AG09319 (cell line): Measurements from ENCODE around the gene PATE1.

Experiments used
- DNase-seq: peaks from one replicate; pipeline ENCODE4 v3.0.0-alpha.2; 2010; ENCODE audit warnings: low read depth; ENCODE audit errors: extremely low read depth
- TF ChIP-seq, protein P1 (sequence below): IDR thresholded peaks from 2 replicates; pipeline ENCODE4 v1.5.1; 2011; ENCODE audit warnings: low read depth, mild to moderate bottlenecking, inconsistent platforms, low read length, moderate library complexity

The PATE1 gene

DNA sequence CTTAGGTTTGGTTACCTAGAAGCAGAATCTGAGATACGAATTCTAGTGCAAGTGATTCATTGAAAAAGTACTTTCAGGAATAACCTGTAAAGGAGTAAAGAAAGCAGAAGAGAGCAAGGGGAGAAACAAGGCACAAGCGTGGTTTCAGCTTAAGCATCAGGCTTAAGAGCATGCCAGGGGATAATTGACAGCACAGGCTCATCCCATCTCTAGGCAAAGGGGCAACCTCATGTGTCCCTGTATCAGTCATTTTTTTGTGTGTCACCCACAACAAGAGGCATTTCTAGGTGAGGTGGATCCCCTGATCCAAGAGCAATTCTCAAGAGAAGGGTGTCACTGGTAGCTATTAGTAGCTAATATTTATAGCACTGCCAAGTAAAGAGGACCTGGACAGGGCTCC, 24.5 kb downstream of the PATE1 start:
- no peak for DNase-seq
- TF ChIP-seq, protein P1, sequence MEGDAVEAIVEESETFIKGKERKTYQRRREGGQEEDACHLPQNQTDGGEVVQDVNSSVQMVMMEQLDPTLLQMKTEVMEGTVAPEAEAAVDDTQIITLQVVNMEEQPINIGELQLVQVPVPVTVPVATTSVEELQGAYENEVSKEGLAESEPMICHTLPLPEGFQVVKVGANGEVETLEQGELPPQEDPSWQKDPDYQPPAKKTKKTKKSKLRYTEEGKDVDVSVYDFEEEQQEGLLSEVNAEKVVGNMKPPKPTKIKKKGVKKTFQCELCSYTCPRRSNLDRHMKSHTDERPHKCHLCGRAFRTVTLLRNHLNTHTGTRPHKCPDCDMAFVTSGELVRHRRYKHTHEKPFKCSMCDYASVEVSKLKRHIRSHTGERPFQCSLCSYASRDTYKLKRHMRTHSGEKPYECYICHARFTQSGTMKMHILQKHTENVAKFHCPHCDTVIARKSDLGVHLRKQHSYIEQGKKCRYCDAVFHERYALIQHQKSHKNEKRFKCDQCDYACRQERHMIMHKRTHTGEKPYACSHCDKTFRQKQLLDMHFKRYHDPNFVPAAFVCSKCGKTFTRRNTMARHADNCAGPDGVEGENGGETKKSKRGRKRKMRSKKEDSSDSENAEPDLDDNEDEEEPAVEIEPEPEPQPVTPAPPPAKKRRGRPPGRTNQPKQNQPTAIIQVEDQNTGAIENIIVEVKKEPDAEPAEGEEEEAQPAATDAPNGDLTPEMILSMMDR, result no peak

DNA sequence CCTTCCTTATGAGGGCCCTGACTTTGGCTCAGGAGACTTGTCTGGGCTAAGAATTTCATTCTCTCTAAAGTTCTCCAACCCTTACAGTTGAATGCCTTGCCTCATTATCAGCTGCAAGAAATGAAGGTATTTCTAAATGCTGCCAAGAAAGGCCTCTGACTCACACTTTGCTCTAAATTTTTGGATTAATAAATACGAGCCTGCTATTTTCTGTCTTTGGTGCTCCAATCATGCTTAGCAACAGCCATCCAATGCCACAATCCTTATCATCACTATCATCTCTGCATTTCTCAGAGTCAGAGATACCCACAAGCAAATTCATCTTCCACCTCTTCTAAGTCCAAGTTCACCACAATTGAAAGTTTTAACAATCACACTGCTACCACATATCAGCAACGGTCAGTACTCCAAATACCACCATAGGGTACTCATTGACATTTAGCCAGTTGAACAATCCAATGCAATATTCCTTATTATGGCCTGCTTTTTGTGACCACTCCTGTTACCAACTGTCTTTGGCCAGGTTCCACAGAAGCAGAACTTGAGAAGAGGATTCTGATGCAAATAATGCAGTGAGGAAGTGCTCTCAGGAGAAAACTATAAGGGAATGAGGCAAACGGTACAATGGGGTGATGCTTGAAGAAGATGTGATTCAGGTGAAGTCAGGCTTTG, 26.9 kb downstream of the PATE1 start:
- no peak for DNase-seq
- TF ChIP-seq, protein P1, result no peak

DNA sequence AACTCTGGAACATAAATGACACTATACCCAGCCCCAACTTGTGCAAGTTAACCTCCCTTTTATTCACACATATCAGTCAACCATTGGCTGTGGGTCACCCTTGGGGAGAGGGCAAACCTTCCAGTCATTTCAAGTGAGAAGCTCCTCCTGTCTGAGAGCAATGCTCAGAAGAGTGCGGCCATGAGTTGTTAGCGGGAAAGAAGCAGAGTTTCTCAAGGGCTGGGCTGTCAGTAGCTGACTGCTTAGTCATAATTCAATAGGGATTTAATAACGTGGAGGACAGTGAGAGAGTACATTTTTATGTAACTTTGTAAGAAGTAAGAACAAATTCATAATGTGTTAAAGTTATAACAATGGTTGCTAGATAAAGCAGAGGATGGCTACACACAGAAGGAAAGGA, 27.4 kb downstream of the PATE1 start:
- TF ChIP-seq, protein P1, result no peak
- no peak for DNase-seq

DNA sequence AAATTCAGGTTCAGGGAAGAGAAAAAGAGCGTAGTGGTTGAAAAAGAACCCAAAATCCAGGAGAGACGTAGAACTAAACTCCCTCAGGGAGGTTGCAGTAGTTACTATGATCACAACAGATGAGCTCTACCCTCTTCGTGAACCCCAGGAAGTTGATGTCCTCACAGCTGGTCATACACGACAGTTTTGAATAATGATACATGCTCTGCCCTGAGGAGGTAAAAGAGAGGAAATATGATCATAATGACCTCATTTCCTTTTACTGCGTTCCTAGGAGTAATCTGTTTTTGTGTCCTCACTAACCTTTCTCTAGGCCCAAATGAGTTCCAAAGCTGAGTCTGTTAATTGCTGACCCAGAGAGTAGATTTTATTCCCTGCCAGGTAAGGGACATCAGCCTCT, 31.2 kb downstream of the PATE1 start:
- TF ChIP-seq, protein P1, result no peak
- no peak for DNase-seq

DNA sequence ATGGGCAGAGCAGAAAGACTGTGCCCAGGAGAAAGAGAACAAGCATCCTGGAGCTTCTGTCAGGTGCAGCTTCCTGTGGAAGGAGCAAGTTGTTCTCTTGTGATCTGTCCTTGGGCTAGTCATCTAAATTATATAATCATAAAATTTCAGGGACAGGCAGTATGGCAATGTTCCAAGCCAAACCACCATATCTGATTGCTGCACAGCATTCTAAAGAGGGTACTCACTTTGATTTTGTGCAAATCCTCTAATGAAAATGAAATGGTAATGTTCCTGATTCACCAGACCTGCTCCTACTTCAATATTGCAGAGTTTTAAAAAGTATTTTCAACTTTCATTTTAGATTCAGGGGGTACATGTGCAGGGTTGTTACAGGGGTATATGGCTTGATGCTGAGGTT, 32.6 kb downstream of the PATE1 start, which contains the start of gene PATE2:
Gene PATE2 (minus strand): TSS at position 101 of the 400 bp plus-strand sequence. CDS start 55 bp downstream, at position 46.
- no peak for DNase-seq
- TF ChIP-seq, protein P1, result no peak

DNA sequence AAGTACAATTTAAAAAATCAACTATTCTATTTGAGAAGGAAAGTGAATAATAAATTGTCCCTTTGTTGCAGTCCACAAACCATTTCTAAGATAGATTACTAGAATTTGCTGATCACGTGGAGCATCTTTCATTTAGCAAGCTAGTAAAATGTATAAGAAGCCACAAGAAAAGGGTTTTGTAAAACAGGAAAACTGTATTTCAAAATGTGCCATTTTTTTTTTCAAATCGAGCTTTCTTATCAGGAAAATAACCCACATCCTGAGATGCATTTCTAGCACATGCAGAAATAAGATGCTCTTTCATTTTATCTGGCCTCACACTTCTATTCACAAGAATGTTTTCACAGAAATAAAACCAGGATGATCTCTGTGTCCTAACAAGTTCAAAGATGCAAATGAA, 38.6 kb downstream of the PATE1 start:
- TF ChIP-seq, protein P1, result no peak
- no peak for DNase-seq

DNA sequence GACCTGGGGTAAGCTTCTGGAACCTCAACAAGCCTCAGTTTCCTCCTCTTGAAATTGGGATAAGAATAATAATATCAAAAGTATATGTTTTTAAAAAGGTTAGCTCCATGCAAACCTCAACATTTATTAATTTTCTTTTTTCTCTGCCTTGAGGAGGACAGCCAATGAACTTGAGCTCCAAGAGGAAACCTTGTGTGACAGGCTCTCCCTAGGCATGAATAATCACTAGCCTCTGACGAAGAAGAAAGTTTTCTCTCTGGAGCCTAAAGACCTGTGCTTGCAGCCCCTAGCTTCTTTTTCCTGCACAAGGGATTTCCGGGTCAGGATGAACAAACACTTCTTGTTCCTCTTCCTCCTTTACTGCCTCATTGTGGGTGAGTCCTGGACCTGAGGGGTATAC, 41.7 kb downstream of the PATE1 start, which contains the start of gene PATE3:
Gene PATE3 (plus strand): TSS at position 301 of the 400 bp plus-strand sequence. CDS start 25 bp downstream, at position 326.
- TF ChIP-seq, protein P1, result no peak
- no peak for DNase-seq
